HG03280 (cell line): ENCODE measurements around the gene KDM2B.
"Not testable (repeated sequence)": the region's sequence is repeated elsewhere in the genome, so short reads cannot be mapped to it uniquely, and the experiment has no call there.

ENCODE experiments used
- ATAC-seq: cut with Tn5 transposase; IDR thresholded peaks from one replicate; pipeline ENCODE4 v1.9.1; 2021; ENCODE audit warnings: mild to moderate bottlenecking, moderate library complexity; ENCODE audit not compliant: unreplicated experiment

Gene KDM2B

GRCh38 chr12:121397521-121397920, 183.3 kb downstream of the KDM2B start:
- ATAC-seq = no peak

- ATAC-seq = no peak
Measured at GRCh38 chr12:121392325-121392716, 188.5 kb downstream of the KDM2B start.

DNA sequence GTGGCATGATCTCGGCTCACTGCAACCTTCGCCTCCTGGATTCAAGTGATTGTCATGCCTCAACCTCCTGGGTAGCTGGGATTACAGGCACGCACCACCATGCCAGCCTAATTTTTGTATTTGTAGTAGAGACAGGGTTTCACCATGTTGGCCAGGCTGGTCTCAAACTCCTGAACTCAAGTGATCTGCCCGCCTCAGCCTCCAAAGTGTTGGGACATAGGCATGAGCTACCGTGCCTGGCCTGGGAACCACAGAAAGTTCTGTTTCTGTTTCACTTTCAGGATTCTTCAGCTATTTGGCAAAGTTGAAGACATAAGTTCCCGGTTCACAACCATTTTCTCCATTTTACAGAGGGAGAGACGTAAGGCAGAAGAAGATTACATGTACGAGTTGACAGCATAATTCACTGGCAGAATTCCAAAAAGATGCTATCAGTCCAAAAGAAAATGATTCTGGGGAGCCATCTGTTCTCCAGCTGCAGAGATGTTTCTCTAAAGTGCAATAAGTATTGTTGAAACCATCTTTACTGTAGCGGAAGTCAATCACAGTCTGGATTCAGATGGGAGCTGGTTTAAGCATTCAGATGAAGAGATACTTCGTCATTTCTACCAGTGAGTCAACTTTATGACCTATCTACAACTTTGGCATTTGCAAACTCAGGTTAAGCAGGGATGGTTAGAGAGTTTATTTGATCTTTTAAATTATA, 189.1 kb downstream of the KDM2B start:
- ATAC-seq = no peak

DNA sequence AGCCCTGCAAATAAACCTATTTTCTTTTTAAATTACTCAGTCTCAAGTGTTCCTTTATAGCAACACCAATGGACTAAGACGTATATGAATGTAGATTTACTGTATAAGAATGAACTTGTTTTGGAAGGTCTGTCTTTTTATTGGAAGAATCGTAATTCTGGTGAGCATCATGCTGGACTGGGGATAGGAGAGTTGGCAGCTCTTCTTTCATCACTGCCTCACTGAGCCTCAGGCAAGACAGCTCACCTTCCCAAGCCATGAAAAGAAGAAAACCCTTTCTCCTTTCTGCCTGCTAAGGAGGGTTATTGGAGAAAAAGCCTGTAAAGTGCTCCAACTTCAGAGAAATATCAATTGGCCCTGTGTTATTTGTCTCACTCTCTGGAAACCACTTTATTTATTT, 190.0 kb downstream of the KDM2B start:
- ATAC-seq = no peak

- ATAC-seq = no peak
Measured at GRCh38 chr12:121388421-121388981, 192.3 kb downstream of the KDM2B start.

- not testable (repeated sequence) for ATAC-seq
Measured at GRCh38 chr12:121384891-121385290, 195.9 kb downstream of the KDM2B start.

DNA sequence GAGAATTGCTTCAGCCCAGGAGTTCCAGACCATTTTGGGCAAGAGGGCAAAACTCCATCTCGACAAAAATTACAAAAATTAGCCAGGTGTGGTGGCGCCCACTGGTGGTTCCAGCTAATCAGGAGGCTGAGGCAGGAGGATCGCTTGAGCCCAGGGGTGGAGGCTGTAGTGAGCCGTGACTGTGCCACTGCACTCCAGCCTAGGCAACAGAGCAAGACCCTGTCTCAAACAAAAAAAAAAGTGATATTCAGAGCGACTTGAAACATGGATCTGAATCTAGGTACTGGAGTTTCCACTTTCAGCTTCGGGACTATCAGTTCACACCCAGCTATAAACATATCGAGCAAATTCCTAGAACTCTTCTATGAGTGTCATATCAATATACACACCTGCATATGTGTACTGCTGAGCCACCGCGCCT, 197.2 kb downstream of the KDM2B start:
- ATAC-seq = no peak

DNA sequence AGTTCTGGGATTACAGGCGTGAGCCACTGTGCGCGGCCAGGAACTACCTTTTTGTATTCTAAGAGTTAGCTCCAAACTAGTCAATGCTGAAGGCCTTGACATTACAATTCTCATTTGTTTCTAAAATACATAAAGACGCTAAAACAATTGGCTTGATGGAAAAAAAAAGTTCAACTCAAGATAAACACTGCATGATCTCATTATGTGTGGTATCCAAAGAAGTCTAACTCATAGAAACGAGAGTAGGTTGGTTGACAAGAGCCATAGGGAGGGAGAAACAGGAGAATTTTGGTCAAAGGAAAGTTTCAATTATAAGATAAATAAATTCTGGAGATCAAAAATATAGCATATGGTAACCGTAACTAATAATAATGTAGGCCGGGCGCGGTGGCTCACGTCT, 200.9 kb downstream of the KDM2B start:
- no peak for ATAC-seq
